Tibial nerve (tissue), 4 donors: ENCODE measurements around the gene TMEM47. TPM values are rescaled to one million over a fixed set of nuclear protein-coding genes. Genes with fewer than 3 reads are reported as not detected.

Source experiments
- DNase-seq, 2 donors: peaks; one replicate each; pipeline ENCODE4 v3.0.0-alpha.2; 2019; ENCODE audit warnings: low spot score in 2 of 2
- H3K27ac ChIP-seq, 4 donors: fragments of 200-600 bp; sonication (generic) in 3 of 4; one replicate each; pipeline ENCODE4 v1.5.1; 2017 to 2019; ENCODE audit warnings: mild to moderate bottlenecking in 1 of 4
- H3K27me3 ChIP-seq, 2 donors: fragments of 200-600 bp; sonication (generic) in 1 of 2; one replicate each; pipeline versions ENCODE4 v1.5.1 to v1.6.0; 2017 to 2019
- H3K36me3 ChIP-seq, 3 donors: fragments of 200-600 bp; sonication (generic); one replicate each; pipeline ENCODE4 v1.5.1; 2018 to 2019
- H3K4me1 ChIP-seq, 4 donors: fragments of 200-600 bp; sonication (generic) in 3 of 4; one replicate each; pipeline ENCODE4 v1.5.1; 2017 to 2019
- H3K4me3 ChIP-seq, 4 donors: fragments of 200-600 bp; sonication (generic) in 3 of 4; one replicate each; pipeline ENCODE4 v1.5.1; 2017 to 2019; ENCODE audit warnings: mild to moderate bottlenecking in 1 of 4, moderate library complexity in 1 of 4
- H3K9me3 ChIP-seq, 4 donors: fragments of 200-600 bp; sonication (generic) in 3 of 4; one replicate each; pipeline ENCODE4 v1.5.1; 2017 to 2019
- CTCF ChIP-seq, 5 experiments: fragments of 200-600 bp in 3 of 5; fragments of 450-650 bp in 2 of 5; sonication (generic) in 3 of 5; IDR thresholded peaks; one replicate each; pipeline ENCODE4 v1.5.1; 2016 to 2019; ENCODE audit warnings: antibody characterized with exemption in 5 of 5, mild to moderate bottlenecking in 3 of 5, moderate library complexity in 2 of 5
- EP300 ChIP-seq, 2 donors: sonication (generic); formaldehyde crosslinking; IDR thresholded peaks; one replicate each; pipeline ENCODE4 v1.6.1; 2017; ENCODE audit warnings: antibody characterized with exemption in 2 of 2, mild to moderate bottlenecking in 1 of 2
- POLR2A ChIP-seq, 2 donors: fragments of 450-650 bp; IDR thresholded peaks; one replicate each; pipeline ENCODE4 v1.6.1; 2017; ENCODE audit warnings: antibody characterized with exemption in 2 of 2, mild to moderate bottlenecking in 2 of 2, moderate library complexity in 2 of 2
- WGBS, 2 donors: methylation state at CpG; one replicate each; pipeline ENCODE4 v1.1.5; 2018; 5-methylcytosine and 5-hydroxymethylcytosine counted together
- total RNA-seq, 4 donors: library from RNA; depleted of rRNA; stranded (reverse); fragments of >200 nt; gene quantifications; one replicate each; pipeline ENCODE4 v1.1.0, GENCODE V29; 2016

TMEM47 gene
- total RNA-seq, 4 donors from 2014 or later: 24.3 to 46.0 (median 29.8) TPM

GRCh38 chrX:34580069-34580468 lies 77.0 kb downstream of the TMEM47 start:
- Histone ChIP-seq H3K4me1 (no peaks in the 10 kb centered on the region), H3K9me3 (no peaks in the 10 kb centered on the region)
- 37 to 46% methylated on average over 2 of the region's 2 CpGs for WGBS, 2 donors

GRCh38 chrX:34578237-34578636 lies 78.8 kb downstream of the TMEM47 start:
- no peaks in the 10 kb centered on the region for H3K4me1 ChIP-seq
- WGBS, 2 donors: 2 to 3% methylated on average over 2 of the region's 2 CpGs
- H3K27me3 ChIP-seq: peaks cover 0 to 4% of the 10 kb centered on the region in 2 donors
- no peaks in the 10 kb centered on the region for H3K36me3 ChIP-seq
- peak in 1 of 2 donors; percentile 33 for DNase-seq
- H3K9me3 ChIP-seq: no peaks in the 10 kb centered on the region
- no peak overlapping the region for H3K27ac ChIP-seq
- H3K4me3 ChIP-seq: no peak overlapping the region
- no peak for TF ChIP-seq EP300 (IDR thresholded peaks at IDR 0.05)
- peak in 4 of 5 experiments; percentile 9 to 48 (median 20) for TF ChIP-seq CTCF (IDR thresholded peaks at IDR 0.05)
- TF ChIP-seq POLR2A (IDR thresholded peaks at IDR 0.05): no peak

More at GRCh38 chrX:34580069-34580468, 77.0 kb downstream of the TMEM47 start:
- no peak for DNase-seq
- Histone ChIP-seq H3K27ac (no peak overlapping the region), H3K27me3 (peaks cover 0 to 4% of the 10 kb centered on the region in 2 donors), H3K36me3 (no peaks in the 10 kb centered on the region), H3K4me3 (no peak overlapping the region)
- TF ChIP-seq EP300 (IDR thresholded peaks at IDR 0.05) (no peak), CTCF (IDR thresholded peaks at IDR 0.05) (no peak), POLR2A (IDR thresholded peaks at IDR 0.05) (no peak)
